GM21529 (cell line): Measurements from ENCODE around the gene BABAM2.
"Not testable (repeated sequence)": the region's sequence is repeated elsewhere in the genome, so short reads cannot be mapped to it uniquely, and the experiment has no call there.

Experiments used
- ATAC-seq: cut with Tn5 transposase; IDR thresholded peaks from one replicate; pipeline ENCODE4 v1.9.1; 2021; ENCODE audit not compliant: unreplicated experiment

The BABAM2 gene

DNA sequence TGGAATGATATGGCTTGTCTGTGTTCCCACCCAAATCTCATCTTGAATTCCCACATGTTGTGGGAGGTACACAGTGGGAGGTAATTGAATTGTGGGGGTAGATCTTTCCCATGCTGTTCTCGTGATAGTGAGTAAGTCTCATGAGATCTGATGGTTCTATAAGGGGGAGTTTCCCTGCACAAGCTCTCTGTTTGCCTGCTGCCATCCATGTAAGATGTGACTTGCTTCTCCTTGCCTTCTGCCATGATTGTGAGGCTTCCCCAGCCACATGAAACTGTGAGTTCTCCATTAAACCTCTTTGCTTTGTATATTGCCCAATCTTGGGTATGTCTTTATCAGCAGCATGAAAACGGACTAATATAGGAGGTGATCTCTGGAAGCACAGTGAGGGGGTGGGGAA is 78.4 kb downstream of the BABAM2 start:
- ATAC-seq, result not testable (repeated sequence)

DNA sequence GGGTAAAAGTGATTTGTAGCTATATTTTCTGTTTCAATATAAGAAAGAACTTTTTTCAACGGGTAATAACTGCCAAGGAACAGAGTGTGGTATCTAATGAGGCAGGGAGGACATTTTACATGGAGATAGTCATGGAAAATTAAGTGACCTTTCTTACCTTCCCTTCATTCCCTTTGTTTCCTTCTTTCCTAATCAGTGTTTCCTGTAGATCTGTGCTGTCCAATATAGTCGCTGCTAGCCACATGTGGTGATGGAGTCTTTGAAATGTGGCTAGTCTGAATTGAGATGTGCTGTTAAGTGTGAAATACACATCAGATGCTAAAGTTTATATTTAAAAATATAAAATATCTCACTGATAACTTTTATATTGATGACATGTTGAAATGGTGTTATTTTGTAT is 81.8 kb downstream of the BABAM2 start:
- ATAC-seq, result no peak

DNA sequence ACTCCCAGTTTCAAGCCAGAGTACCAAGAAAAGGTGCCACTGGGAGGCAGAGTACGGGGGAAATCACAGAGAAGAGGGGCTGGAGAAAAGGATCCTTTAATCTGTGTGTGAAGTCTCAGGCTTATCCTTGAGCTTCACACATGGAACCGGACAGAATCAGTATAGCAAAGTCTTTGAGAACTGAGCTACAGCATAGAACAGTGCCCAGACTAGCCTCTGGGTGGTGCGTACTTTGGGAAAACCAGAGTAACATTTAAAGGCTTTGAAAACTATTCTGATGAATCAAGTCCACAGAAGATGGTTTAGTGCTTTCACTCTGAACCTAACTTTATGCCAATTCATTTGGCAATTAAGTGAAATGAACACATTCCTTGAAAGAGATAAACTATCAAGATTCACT is 83.1 kb downstream of the BABAM2 start:
- no peak for ATAC-seq

DNA sequence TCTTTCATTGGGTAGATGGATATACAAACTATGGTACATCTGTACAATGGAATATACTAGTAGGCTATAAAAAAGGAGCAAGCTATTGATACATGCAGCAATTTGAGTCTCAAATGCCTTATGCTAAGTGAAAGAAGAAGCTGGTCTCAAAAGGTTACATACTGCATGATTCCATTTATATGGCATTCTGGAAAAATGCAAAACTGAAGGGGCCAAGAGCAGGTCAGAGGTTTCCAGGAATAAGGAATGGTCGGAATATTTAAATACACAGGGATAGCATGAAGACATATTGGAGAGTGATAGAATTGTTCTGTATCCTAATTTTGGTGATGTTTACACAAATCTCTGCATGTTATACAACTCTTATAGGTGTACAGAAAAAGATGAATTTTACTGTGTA is 85.8 kb downstream of the BABAM2 start:
- ATAC-seq, result no peak

DNA sequence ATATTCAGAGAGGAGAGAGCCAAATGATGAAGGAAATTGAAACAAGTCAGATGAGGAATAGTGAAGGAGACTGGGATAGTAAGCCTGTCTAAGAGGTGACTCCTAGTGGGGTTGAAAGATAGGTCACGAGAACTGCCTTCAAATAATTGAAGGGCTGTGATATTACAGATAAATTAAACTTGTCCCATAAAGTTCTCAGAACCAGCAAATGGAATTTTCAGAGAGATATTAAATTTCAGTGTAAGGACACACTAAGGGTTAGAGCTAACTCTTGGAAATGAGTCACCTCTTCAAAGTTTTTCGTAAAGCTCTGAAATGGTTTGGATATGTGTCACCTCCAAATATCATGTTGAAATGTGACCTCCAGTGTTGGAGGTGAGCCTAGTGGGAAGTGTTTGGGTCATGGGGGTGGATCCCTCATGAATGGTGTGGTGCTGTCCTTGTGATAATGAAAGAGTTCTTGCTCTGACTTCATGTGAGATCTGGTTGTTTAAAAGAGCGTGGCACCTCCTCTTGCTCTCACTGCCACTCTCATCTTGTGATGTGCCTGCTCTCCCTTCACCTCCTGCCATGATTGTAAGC is 87.3 kb downstream of the BABAM2 start:
- no peak for ATAC-seq

DNA sequence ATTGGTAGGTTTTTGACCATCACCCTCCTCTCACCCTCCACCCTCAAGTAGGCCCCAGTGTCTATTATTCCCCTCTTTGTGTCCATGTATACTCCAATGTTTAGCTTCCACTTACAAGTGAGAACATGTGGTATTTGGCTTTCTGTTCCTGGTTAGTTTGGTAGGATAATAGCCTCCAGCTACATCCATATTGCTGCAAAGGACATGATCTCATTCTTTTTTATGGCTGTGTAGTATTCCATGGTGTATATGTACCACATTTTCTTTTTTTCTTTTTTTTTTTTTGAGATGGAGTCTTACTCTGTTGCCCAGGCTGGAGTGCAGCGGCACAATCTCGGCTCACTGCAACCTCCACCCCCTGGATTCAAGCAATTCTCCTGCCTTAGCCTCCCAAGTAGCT is 88.2 kb downstream of the BABAM2 start:
- ATAC-seq, result not testable (repeated sequence)

DNA sequence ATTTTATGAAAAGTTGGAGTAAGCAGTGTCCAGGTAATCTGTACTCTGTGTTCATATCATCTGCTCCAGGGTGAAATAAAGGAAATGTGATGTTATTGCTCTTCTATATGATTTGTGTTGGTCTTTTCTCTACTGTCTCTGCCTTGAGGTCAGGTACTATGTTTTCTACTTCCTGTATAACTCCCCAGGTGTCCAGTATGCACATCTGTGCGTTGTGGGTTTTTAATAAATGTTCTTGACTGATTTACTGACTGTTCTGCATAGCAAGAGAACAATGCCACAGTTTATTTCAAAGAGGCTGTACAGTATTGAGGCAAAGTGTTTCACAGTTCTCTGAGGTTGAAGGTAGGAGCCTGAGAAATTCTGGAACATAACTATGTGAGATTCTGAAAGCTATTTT is 89.7 kb downstream of the BABAM2 start:
- ATAC-seq, result no peak

DNA sequence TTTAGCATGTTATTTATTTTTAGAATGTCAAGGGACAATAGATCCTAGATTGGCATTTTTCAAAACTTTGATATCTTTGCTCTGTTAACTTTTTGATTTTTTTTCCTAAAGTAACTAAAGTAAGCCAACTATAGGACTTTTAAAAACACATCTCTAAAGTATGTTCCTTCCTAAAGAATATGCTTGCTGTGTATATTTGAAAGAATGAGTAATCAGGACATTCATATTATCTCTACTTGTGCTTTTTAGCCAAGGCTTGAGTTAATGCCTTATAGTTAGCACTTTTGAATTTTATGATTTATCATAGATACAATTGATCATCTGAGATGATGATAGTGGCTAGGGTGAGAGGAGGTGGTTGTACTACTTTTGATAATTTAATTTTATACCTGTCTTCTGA is 93.6 kb downstream of the BABAM2 start:
- no peak for ATAC-seq

DNA sequence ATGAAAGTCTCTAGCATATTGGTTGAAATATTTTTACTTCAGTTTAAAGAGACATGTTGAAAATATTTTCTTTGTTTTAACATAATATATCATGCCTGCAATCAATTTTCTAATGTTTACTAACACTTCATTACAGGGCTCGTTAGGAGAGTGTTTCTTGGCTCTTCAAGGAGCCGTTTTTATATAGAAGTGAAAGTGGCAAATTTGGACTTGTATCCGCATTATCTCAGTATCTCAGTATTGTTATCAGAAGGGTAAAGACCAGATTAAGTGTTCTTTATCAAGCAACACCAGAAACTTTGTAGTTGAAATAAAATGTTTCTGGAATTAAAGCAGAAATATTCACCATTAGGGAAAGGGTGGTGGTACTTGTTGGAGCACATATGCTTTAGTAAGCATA is 97.8 kb downstream of the BABAM2 start:
- ATAC-seq, result no peak

DNA sequence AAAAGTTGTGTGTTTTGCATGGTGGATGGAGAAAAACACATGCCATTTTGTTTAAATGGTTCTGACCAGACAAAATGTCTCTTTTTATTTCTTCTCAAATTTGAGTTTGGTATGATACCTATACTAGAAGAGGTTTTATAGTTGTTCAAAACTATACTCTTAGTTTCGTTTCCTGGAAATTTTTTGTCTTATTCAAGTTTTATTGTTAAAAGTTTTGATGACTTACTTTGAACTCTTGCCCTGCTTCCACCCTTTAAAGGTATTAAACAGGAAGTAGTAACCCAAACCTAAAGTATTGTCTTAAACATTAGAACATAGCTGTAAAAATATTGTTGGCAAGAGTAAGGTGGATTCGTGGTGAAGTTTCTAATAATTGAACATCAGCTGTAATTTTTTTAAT is 98.2 kb downstream of the BABAM2 start:
- ATAC-seq, result no peak

DNA sequence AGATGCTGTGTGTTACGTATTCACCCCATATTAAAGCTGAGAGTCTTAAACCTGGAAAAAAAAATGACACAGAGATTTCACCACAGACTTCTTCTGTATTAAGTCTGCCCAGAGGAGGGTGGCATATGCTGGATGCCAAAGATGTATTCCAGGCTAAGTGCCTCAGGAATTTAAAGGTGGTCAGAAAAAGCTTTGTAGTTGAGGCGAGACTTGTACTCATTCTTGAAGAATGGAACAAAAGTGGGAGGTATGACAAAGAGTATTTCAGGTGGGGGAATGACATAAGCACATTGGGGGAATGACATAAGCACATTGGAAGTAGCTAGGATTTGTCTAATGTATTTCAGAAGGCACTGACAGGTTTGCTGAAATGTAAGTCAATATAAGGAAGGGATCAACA is 98.6 kb downstream of the BABAM2 start:
- no peak for ATAC-seq

DNA sequence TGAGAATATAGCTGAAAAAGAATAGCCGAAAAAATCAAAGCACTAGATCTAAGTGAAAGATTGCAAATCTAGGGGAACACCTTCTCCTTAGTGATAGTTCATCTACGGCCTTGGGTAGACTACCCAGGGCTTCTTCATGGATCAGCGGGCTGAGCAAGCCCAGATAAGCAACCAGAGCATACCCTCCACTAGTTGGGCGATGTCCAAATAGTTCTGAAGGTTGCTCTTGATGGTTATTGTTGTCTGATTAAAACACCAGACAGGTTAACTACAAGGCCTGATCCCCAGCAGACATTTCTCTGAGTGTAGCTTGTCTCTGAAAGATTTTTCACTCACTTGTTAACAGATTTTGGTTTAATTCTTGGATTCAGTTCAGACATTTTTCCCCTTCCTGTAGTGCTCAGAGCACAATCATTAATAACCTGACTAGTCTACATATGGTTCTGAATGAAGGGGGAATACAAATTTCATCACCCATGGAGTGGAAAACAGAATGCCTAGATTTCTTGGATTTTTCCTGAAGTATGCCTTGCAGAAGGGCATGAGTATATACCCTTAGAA is 99.6 kb downstream of the BABAM2 start:
- no peak for ATAC-seq

DNA sequence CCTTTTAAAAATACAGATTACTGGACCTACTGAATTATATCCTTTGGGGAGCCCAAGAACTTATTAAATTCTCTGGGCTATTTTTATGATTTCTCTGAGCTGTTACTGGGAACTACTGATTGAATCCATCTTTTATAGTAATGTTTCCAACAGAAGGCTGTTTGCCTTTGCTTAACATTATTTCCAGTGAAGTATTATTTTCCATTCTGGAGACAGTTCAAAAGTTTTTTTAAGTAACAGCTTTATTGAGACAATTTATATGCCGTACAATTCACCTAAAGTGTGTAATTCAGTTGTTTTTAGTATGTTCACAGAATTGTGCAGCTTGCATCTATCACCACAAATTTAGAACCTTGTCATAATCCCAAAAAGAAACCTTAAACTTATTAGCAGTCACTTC is 100.6 kb downstream of the BABAM2 start:
- no peak for ATAC-seq

DNA sequence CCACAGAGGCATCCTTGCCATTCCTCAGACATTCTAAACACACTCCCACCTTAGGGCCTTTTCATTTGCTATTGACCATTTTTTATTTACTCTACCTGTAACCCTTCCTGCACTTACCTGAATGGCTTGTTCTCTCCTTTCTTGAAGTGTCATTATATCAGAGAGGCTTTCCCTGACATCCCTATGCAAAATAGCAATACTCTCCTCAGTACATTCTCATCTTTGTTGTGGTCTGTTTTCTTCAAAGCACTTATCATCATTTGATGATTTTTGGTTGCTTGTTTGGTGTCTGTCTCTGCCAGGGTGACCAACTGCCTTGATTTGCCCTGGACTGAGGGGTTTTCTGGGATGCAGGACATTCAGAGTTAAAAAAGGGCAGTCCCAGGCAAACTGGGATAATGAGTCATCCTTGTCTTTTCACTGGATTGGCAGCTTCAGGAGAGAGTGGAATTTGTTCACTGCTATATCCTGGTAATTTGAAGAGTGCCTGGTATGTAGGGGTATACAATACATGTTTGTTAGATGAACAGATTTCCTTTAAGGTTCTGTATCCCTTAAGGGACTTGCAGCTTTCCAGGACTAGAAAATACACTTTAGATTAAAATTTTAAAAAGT is 102.4 kb downstream of the BABAM2 start:
- ATAC-seq, result no peak

DNA sequence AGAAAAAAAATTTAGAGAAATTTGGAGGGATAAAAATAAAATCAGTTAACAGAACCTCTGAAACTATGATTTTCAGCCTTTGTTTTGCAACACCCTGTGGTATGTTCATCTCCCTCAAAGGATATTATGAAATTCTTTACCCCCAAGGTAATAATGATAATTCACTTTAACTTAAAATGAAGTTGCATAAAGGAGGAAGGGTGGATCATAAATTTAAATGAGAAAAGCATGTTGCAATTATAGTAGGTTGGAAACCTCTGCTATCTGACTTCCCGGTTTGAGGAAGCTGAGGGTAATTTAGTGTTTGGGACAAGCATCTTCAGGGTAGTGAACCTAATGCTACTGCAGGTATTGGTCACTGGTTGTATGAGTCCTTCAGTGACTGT is 102.9 kb downstream of the BABAM2 start:
- no peak for ATAC-seq

DNA sequence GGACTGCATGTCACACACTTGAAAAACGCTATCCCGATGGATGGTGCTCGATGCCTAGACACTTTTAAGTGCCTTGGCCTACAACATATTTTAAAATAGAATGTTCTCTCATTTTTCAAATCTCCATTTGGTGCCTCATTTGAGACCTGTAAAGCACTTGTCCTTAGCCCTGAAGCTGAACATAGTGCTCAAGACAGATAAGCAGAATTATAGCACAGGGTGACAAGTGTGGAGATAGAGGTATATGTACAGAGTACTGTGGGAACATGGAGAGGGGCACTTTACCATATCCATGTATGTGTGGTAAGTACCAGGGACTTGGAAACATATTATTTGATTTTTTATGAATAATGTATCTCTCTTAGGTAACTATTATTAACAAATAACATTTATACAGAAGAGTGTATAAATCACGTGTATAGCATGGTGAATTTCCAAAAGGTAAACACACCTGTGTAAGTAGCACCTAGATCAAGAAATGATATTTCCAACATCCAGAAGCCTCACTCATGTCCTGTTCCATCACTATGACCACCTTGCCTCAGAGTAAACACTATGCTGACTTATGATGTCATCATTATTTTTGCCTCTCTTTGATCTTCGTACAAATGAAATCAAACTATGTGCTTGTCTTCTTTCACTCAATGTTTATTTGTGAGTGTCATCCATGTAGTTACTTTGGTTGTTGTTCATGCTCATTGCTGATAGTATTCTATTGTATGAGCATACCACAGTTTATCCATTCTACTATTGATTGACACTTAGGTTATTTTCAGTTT is 103.6 kb downstream of the BABAM2 start:
- ATAC-seq, result no peak

DNA sequence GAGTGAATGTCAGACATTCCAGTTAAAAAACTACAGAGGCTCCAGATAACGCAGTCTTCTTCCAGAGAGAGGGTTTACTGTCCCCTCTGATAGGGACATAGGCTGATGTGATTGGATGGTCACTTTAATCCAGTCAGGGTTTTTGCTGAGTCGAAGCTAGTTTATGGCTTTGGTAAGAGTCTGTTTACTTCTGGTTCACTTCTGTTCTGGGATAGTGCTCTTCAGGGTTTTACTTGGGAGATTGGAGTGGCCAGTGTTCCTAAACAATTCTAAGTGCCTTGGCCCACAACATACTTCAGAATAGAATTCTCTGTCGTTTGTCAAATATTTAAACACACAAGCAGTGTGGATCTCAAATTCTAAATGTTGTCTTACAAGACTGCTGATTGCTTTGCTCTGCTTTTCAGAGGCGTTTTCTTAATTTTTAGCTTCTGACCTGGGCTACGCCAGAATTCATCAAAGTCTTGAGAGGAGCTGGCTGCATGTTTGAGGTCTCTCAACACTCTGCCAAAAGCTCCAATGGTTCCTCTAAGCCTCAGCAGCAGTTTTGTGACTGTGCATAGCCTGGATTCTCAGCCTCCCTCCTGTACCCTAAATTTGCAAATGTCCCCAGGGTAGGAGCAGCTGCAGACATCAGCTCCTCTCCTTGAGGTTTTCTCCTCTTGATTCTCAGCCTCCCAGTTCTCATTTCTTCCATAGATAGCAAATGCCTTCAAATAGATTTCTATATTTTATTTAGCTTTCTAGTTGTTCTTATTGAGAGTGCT is 105.8 kb downstream of the BABAM2 start:
- no peak for ATAC-seq

DNA sequence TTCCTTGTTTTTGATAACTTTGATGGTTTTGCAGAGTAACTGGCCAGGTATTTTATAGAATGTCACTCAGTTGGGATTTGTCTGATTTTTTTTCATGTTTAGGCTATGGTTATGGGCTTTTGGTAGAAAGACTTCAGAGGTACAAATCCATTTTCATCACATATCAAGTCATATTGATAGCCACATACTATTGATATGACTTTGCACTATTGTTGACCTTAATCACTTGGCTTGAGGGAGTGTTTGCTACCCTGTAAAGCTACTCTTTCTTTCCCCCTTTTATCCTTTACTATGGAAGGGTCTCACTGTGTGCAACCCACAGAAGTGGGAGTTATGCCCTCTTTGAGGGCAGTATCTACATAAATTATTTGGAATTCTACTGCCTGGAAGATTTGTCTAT is 109.8 kb downstream of the BABAM2 start:
- ATAC-seq, result no peak

DNA sequence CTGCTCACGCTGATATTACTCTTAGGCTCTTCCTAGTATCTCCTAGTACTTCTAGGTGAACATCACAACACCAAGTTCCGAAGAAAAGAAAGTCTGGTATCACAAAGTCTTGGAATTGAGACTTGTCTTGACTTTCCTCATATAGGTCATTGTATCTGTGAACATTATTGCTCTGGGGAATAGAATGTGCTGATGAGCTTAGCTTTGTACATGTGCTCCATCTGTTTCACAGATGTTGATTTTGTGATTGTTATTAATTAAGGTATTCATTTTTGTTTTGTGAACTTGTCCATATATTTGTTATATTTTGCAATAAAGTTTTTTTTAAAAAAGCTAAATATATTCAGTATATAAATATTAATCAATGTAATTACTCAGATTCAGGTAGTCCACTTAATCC is 111.7 kb downstream of the BABAM2 start:
- no peak for ATAC-seq

DNA sequence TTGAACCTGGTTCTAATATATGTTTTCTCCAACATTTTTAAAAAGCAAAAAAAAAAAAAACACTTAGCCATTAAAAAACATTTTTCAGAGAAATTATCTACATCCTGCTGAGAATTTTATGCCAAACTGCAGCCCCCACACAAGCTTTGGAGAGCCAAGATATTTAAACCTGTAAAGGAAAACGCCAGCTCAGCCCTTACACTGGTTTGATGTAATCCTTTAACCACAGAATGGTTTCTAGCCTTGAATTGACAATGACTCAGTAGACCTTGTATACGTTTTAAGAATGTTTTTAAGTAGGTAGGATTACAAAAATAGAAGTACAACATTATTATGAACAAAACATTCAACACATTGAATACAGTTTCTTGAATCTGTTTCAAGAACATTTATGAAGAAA is 113.6 kb downstream of the BABAM2 start:
- no peak for ATAC-seq

DNA sequence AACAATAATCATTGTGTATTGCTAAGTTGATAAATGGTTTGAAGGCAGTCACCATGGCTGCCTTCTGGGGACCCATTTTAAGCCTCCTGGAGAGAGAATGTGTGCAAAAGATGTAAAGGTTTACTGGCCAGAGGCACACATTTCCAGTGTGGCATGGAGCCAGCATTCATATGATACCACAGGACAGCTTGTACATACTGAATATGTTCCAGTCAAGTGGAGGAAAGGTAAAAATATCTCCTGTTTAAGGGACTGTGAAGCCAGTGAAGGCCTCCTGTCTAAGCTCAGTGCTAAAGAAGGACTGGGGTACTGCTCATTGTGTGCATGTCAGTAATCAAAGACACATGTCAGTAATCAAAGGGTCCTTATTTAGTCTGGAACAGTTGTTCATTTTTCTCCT is 119.2 kb downstream of the BABAM2 start:
- ATAC-seq, result no peak

DNA sequence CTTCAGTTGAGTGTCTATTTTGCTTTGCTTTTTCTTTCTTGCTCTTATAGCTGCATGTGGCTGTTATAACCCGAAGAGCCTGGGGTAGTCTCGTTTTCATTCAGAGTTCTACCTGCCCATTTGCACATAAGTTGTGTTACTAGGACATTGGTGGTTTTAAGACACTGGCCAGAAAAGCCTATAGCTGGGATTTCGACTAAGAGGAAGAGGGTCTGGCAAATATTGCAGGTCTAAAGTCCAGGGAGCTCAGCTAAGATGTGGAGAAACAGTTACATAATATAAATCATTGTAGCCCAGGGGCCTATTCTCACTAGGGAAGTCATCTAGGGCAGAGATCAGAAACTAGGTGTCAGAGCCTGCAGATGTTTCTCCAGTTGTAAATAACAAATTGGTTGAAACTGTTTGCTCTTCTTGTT is 120.8 kb downstream of the BABAM2 start:
- no peak for ATAC-seq
